GM18499 (cell line): ENCODE data around the gene TOP2A.

ENCODE experiments used
- ATAC-seq: cut with Tn5 transposase; IDR thresholded peaks from one replicate; pipeline ENCODE4 v1.9.1; 2021; ENCODE audit warnings: moderate number of reproducible peaks; ENCODE audit not compliant: insufficient read depth, unreplicated experiment

The TOP2A gene

GRCh38 chr17:40452921-40453378 is 35.3 kb upstream of the TOP2A start:
- no peak for ATAC-seq

GRCh38 chr17:40452216-40452787 is 34.6 kb upstream of the TOP2A start:
- no peak for ATAC-seq

GRCh38 chr17:40451420-40451819 is 33.7 kb upstream of the TOP2A start:
- ATAC-seq = no peak

- no peak for ATAC-seq
Observed at GRCh38 chr17:40450175-40450574, 32.5 kb upstream of the TOP2A start.

- ATAC-seq = no peak
Observed at GRCh38 chr17:40448639-40449261, 31.1 kb upstream of the TOP2A start.

- no peak for ATAC-seq
Observed at GRCh38 chr17:40448213-40448638, 30.5 kb upstream of the TOP2A start.

- ATAC-seq = no peak
Observed at GRCh38 chr17:40447806-40448205, 30.1 kb upstream of the TOP2A start.

GRCh38 chr17:40447148-40447644 is 29.5 kb upstream of the TOP2A start:
- ATAC-seq = no peak

GRCh38 chr17:40445751-40446468 is 28.2 kb upstream of the TOP2A start:
- no peak for ATAC-seq

GRCh38 chr17:40443988-40444899 is 26.5 kb upstream of the TOP2A start:
- no peak for ATAC-seq

- no peak for ATAC-seq
Observed at GRCh38 chr17:40443196-40443987, 25.7 kb upstream of the TOP2A start, which contains the start of gene IGFBP4. IGFBP4 (plus strand) TSS chr17:40443450; CDS start chr17:40443736, 286 bp downstream.

GRCh38 chr17:40442392-40443195 is 24.9 kb upstream of the TOP2A start:
- no peak for ATAC-seq

GRCh38 chr17:40440166-40440565 is 22.5 kb upstream of the TOP2A start:
- ATAC-seq = no peak

GRCh38 chr17:40437095-40437732 is 19.5 kb upstream of the TOP2A start:
- no peak for ATAC-seq

GRCh38 chr17:40436636-40437035 is 18.9 kb upstream of the TOP2A start:
- ATAC-seq = no peak

- no peak for ATAC-seq
Observed at GRCh38 chr17:40433551-40434415, 16.1 kb upstream of the TOP2A start.

- no peak for ATAC-seq
Observed at GRCh38 chr17:40432864-40433528, 15.3 kb upstream of the TOP2A start.
